ENCODE data around the gene DNTT.

The DNTT gene

DNA sequence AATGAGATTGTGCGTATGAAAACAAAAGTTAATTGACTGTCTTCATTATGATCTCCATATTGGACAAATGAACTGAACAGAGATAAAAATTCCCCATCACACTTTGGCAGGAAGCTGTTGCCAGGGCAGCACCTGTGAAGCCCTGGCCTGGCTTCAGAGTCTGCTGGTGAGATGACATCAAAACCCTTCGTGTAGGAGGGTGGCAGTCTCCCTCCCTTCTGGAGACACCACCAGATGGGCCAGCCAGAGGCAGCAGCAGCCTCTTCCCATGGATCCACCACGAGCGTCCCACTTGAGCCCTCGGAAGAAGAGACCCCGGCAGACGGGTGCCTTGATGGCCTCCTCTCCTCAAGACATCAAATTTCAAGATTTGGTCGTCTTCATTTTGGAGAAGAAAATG, at the start of gene DNTT:
Gene DNTT (plus strand): TSS at position 205 of the 400 bp plus-strand sequence. CDS start 64 bp downstream, at position 269.
- no peak for DNase-seq (ENCODE audit: low read depth in 2 of 2)

DNA sequence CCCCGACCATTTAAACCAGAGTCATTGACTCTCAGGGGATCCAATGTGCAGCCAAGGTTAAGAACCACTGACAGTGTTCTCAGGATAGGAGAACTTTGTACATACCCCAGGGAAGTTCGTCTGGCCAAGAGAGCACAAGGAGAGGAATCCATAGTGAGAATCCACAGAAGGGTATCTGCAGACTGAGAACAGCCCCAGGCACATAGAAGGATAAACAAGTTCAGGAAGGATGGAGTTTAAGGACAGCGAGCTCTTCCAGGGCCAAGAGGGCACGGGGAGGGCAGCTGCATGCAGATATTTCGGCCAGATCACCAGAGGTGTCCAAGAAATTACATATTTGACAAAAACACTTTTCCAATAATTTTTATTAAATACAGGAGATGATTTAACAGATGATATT, 49.3 kb upstream of the DNTT start:
- no peak for DNase-seq (ENCODE audit: low read depth in 2 of 2)

DNA sequence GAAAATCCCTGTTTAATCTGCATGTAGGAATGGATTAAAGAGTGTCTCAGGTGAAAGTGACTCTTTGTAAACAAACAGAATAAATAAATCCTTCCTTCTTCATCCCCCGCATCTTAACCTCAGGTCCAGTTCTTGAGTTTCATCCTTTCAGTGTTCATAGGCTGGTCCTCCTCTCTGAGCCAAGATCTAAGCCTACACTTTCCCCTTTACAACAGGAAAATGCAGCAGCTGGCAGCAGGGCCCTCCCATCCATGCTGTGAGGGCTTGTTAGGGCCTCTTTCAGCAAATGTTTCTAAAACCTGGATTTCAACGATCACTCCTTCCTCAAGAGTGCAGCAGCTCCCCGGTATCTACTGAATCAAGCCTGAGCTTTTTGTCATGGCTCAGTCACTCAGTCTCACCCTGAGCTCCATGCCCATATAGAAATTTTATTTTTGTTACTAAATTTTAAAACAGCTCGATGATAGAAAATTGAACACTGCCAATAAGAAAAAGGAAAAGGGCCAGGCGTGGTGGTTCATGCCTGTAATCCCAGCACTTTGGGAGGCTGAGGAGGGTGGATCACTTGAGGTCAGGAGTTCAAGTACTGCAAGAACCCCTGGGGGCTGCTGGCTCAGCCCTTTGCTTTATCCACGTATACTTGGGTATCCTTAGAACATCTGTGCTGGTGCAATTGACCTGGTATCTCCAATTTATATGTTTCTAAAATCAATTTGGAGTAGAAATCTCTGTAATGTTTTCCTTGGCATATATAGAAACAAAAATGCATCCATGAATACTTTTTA, 48.5 kb upstream of the DNTT start:
- no peak for DNase-seq (ENCODE audit: low read depth in 2 of 2)

DNA sequence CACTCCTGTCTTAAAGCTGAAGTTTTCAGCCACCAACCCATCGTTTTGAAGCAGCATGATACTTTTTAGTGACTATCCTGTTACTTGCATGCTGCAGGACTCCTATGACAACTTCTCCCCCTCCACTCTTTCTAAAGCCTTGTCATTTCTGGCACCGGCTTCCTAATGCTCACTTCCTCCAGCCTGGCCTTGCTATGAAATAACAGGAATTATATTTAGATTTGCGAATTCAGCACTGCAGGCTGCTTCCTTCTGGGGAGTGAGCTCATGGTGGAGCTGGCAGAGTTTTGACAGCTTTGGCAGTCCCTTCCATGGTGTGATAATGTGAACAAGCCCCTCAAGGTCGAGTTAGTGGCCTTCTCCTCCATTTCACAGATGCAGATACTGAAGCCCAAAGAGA, 46.3 kb upstream of the DNTT start:
- no peak for DNase-seq (ENCODE audit: low read depth in 2 of 2)

DNA sequence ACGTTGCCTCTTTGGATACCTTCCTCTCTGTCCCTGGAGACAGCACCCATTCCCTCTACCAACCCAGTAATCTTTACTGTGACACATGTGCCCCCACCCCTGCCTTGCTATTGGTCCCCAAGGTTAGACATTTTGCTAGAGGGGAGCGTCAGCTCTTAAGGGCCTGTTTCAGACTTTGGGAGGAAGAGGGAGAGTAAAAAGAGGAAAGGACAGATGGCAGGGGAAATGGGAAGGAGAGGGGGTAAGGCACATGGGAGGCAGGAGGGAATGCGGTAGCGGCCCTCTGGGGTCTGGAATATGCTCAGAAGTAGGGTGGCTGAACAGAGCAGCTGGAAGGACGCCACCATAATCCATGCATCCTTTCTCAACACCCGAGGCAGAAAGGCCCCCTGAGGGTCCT, 45.1 kb upstream of the DNTT start:
- no peak for DNase-seq (ENCODE audit: low read depth in 2 of 2)

DNA sequence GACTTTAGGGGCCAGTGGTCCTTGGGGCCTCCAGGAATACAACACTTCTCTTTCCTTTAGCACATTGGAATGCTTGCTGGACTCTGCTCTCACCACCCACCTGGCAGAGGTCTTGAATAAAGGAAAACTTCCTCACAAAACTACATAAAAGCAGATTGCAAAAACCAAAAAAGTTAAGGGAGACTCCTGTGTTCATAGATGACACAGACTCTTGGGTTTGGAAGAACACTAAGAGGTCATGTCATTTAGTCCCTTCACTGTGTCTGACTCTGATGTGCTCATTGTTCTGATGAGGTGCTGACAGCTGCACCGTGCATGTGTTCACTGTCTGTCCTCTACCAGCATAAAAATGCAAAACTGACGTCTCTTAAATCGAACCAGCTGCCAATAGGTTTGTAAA, 44.2 kb upstream of the DNTT start:
- no peak for DNase-seq (ENCODE audit: low read depth in 2 of 2)

DNA sequence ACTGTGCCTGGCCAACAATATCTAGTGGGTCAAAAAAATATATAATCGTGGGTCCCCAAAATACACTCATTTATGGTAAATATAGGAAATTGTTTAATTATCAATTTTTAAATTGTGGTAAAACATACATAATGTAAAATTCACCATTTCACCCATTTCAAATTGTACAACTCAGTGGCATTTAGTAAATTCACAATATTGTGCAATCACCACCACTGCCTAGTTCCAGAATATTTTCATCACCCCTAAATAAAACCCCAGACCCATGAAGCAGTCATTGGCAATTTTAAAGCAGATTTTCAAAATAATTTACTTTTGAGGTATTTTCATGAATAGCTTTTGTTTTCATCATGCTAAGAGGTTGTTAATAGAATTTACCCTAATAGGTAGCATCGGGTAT, 43.1 kb upstream of the DNTT start:
- DNase-seq (ENCODE audit: low read depth in 2 of 2): no peak

DNA sequence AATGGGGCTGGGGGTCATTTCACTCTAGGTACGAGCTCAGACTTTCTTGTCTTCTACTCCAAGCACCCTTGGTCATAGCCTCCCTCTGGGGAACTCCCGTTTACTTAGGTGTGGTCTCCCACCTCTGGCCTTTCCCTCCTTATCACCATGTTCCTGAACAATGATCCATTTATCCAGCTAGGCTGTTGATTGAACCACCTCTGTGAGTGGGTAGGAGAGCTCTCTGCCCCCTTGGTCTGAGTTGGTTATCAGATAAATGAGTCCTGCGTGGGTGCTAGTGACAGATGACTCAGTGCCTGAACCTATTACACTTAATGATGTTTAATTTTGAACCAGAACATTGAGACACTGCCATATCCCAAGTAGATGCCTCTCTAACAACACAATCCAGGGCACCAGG, 42.3 kb upstream of the DNTT start:
- DNase-seq (ENCODE audit: low read depth in 2 of 2): no peak

DNA sequence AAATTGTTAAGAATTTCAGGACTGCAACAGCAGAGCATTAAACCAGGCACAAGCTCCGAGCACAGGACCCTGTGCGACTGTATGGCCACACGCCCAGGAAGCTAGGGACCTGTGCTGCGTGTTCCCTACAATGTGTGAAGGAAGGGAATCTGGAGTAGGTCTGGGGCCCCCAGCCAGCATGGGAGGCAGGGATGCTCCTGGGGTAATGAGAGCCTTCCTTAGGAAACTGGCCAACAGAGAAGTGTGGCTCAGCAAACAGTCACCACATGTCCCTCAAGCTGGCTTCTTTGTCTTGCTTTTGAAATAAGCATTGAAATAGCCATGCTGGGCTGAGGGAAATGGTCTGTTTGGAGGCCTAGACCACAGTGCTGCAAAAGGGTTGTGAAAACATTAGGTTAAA, 41.1 kb upstream of the DNTT start:
- DNase-seq (ENCODE audit: low read depth in 2 of 2): no peak

DNA sequence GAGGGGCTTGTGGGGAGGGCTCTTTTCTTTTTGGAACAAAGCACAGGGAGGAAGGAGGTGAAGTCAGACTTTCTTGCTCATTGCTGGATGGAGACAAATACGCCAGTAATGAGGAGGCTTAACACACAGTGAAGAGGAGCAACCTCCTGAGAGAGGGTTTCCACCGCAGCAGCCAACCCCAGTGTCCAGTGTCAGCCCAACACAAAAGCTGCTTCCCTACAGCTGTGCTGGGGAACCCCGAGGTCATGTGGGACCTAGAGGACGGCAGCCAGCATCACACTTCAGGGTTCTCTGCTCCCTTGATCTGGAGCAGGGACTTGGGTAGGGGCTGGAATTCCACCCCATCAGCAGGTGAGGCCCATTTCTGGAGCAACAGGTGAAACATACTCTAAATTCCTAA, 40.6 kb upstream of the DNTT start:
- DNase-seq (ENCODE audit: low read depth in 2 of 2): no peak

DNA sequence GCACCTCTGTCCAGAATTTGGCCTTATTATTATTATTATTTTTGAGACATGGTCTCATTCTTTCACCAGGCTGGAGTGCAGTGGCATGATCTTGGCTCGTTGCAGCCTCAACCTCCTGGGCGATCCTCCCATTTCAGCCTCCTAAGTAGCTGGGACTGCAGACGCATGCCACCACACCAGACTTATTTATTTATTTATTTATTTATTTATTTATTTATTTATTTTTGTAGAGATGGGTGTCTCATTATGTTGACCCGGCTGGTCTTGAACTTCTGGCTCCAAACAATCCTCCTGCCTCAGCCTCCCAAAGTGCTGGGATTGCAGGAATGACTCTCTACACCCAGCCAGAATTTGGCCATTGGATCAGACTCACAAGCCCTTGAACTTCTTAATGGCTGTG, 39.3 kb upstream of the DNTT start:
- DNase-seq (ENCODE audit: low read depth in 2 of 2): no peak

DNA sequence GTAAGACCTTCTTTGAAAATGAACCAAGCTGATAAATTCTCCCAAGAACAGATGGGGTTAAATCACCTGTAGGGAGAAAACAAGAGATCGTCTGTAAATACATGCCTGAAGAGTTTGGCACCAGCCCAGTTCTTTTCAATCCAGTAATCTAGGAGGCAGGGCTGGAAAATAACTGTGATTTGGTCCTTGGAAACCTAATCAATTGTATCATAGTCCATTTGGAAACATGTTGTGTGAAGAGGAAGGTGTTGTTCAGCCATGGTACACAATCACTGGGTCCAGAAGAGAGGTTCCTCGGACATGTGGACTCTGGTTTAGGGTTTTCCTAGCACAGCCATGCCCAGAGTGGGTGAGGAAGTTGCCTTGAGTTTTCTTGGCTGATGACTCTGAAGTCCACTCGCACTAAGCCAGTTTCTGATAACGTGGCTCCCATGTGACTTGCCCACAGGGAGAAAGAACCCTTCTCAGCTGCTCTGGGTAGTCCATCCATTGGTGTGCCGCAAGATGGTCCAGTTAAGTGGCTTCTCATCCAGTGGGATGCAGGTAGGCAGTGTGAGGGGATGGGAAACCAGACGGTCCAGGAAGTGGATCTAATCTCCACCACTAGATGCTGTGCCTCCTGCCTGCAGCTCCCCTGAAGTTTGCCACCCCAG, 38.0 kb upstream of the DNTT start:
- DNase-seq (ENCODE audit: low read depth in 2 of 2): no peak

DNA sequence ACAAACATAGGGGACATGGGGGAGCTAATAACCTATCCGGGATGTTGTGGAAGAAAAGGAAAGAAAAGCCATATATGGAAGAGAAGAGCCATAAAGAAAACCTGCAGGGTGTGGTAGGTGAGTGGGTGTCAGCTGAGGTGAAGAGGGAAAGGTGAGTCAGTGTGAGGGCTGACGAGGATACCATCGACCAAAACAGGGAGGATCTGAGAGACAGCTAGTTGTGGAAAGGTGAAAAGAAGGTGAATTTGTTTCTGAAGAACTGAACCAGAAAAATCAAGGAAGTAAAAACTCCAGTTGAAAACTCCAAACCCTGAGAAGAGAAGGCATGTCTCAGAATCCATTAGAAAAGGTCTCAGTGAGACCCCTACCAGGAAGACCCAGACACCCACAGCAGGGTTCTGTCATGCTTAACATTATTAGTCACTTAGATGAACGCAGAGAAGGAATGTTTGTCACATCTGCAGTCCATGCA, 37.0 kb upstream of the DNTT start:
- DNase-seq (ENCODE audit: low read depth in 2 of 2): no peak

DNA sequence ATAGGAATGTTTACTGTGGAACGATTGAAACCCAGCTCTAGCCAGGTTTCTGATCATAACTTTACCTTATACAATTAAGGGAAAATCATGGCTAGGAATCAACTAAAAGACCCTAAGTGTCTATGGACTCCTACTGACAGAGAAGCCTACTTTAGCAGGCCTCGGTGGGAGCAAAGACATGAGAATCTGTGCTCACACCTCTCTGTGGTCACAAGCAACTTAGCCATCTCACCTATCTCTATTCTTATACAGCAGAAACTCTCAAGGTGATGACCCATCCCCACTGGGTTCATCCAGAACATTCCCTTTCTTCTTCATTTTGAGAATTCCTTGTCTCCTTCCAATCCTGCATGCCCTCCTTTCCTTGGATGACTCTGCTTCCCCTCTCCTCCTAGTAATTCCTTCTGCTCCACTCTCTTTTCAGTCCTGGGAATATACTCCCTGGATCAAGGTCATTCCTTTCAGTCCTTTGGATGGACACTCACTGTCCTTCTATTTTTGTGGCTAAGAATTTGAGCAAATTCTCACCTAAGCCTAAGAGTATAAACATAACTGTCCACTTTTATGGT, 35.8 kb upstream of the DNTT start:
- DNase-seq (ENCODE audit: low read depth in 2 of 2): no peak

DNA sequence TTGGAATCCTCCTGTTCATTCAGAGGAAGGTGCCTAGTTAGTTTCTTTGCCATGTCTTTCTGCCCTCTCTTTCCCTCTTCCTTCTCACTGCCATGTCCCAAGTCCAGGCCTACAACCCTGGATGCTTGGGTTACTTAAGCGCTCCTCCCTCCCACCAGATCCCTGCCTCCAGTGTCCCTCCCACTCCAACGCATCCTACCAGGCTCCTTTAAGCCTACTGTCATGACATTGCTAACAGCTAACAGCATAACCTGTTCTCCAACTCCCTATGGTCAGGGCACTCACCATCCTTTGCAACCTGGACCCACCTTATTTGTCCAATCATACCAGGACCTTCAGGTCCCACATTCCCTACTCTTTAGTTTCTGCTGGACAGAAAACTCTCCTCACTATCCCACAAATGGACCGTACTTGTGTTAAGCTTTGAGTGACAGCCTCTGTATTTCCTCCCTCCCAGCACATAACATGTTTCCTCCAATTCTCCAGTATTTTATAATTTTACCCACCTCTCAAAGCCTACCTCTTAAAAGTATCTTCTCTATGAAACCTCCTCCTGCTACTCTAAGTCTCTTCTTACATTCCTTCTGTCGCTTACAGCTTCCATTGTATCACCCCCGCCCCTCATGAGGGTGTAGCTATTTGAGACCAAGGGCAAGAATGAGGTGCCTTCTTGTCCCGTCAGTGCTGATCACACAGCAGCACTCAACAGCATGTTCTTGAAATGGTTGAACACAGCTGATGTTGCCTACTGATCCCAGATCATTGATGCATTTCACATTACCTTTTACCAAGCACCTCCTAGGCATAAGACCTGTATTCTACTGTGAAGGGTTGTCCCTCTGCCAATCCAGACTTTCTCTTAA, 34.6 kb upstream of the DNTT start:
- no peak for DNase-seq (ENCODE audit: low read depth in 2 of 2)

DNA sequence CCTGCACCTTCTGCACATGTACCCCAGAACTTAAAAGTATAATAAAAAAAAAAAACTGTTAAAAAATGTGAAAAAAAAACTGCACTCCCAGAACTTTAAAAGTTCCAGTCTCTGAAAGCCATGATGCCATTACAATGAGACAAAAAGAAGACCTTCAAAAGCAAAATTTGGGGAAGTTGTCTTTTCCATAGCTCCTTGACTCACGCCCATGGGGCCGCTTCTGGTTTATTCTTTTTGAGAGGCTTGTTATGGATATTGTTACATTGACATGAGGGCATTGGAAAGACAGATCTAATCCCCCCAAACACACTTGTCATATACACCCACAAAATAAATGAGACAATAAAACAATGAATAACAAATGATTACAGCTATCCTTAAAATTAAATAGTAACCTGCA, 33.7 kb upstream of the DNTT start:
- DNase-seq (ENCODE audit: low read depth in 2 of 2): no peak

DNA sequence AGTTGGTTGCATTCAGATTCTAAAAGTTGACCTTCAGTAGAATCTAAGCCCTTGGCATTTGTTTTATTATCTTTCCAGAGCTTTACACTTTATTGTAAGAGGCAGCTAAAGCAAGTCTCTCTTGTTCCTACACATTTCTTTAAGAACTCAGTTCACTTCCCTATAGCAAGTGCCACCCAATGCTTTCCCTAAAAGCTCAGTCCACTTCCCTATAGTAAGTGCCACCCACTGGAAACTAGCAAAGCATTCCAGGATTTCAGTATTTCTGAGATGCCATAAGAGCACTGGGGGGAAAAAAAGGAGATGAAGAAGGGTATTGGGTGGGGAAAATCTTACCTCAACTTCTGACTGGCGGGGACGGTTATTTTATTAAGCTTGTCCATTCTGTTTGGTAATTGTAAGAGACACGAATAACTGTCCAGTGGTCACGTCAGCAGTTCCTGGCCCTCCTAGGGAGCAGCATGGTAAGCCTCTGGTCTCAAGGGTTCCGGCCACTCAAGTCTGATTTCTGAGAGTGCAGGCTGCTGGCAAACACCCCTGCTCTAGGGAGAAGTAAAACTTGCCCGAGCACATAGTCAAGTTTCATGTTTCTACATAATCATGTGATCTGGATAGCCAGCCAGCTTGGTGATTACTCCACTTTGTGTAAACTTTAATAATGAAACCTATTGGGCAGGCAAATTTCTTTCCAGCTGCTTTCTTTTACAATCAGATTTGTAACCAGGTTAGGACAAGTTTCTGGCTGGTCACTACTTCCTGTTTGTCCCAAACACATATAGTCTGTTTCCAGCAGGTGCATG, 33.0 kb upstream of the DNTT start, which contains the start of gene BLNK:
Gene BLNK (minus strand): TSS at position 554 of the 800 bp plus-strand sequence. CDS start 171 bp downstream, at position 383.
- no peak for DNase-seq (ENCODE audit: low read depth in 2 of 2)

DNA sequence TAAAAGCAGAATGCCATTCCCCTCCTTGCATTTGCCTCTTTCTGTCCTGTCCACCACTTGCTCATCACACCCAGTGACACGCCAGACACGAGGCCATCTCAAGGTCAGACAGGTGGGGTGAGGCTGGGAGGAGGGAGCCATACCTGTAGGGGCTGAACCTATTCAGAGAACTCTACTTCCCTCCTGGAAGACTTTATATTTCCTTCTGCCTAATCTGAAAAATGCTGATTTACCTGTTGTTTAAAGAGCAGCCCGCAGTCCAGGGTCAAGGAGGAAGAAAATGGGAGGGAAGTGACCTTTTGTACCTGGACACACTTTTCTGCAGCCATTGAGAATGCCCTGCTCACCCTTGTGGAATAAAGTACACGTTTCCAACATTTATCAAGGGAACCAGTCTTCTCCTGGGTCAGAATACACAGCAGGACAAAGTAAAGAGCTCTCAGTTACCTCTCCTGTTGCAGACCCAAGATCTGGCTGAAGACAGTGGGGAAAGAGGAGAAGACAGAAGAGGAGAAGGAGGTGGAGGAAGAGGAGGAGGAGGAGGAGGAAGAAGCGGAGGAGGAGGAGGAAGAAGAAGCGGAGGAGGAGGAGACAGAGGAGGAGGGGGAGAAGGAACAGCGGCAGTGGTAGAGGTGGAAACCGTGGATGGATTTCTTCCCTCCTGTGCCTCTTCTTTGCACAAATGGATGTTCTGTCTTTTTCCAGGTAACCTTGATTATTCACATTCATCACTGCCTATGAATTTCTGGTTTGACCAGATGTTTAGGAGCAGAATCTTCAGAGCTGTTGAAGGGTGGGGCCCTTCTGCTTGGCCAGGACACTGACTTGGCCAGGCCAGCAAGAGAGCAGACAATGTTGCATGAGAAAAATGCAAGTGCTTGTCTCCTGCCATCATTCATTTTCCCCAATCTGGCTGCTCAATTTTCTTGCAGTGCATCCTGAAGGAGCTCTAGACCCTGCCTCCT, 31.6 kb upstream of the DNTT start:
- no peak for DNase-seq (ENCODE audit: low read depth in 2 of 2)

DNA sequence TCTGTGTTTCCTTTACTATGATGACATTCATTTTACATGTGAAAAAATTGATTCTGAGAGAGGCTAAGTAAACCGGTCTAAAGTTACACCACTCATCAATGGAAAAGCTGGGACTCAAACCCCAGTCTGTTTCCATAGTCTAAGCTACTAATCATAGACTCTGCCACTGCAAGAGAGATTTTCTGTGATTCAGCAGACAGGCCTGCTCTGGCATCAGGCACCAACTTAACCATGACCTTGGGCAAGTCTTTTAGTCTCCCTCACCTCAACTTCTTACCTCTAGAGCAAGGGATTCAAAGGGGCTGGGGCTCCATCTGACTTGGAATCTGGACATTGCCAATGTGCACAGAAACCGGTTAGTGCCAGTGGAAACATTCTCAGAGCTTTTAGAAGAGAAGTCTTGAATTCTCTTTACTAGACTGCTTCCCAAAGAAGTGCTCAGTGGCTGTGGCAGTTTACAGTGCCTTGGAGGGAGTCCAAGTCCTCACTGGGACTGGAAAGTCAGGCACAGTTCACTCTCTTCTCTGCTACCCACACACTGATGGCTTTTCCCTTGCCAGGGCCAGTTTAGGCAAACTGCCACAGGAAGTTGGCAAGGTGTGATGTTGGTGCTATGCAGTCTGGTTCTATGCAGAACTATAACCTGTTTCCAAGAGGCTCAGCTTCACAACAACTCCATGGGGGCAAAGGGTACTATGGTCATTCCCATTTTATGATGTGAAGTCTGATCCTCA, 28.4 kb upstream of the DNTT start:
- DNase-seq (ENCODE audit: low read depth in 2 of 2): no peak
